ENCODE data around the gene HCRTR1. TPM values are rescaled to one million over a fixed set of nuclear protein-coding genes. Genes with fewer than 3 reads are reported as not detected.

The HCRTR1 gene
- polyA plus RNA-seq, 1 of the 3 experiments (the other 2 are of a cell fraction) = 0.03 TPM

DNA sequence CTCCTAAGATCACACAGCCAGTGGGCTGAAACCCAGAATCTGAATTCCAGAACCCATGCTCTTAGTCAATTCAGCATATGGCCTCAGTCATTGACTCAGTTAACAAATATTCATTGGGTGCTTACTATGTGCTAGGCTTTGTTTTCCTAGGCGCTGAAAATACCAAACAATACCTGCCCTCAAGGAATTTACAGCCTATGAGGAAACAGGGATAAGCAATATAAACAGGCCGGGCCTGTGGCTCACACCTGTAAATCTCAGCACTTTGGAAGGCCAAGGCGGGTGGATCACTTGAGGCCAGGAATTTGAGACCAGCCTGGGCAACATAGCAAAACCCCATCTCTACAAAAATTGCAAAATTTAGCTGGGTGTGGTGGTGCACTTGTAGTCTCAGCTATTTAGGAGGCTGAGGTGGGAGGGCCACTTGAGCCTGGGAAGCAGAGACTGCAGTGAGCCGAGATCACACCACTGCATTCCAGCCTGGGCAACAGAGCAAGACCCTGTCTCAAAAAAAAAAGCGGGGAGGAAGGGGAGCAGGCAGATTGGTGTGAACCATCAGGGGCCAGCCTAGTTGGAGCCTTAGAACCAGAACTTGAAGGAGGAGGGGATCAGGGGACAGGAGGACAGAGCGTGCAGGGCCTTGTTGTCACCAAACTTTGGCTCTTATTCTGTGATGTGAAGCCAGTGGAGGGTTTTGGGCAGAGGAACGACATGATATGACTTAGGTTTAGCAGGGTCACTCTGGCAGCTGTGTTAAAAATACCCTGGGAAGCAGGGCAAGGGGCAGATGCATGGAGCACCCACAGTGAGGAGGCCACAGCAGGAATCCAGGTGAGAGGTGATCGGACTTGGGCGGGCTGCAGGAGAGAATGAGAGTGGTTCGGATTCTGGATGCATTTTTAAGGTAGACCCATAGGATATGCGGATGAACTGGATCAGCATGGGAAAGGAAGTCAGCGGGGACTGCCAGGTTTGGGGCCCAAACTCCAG is 35.4 kb upstream of the HCRTR1 start:
- Histone ChIP-seq H3K9ac (no peak overlapping the region), H3K36me3 (replicated peaks in 1 of 2; ENCODE audit: control insufficient read depth in 1 of 2, insufficient read depth in 2 of 2, low read length in 1 of 2) (no peaks in the 10 kb centered on the region), H3K27ac (ENCODE audit: low read depth in 2 of 2, low read length in 1 of 2) (no peak overlapping the region), H3K79me2 (ENCODE audit: insufficient read depth) (no peaks in the 10 kb centered on the region), H3K9me2 (no peaks in the 10 kb centered on the region), H2AFZ (ENCODE audit: low read depth) (no peak overlapping the region), H4K20me1 (ENCODE audit: insufficient read depth) (no peaks in the 10 kb centered on the region), H3F3A (replicated peaks; ENCODE audit: insufficient read depth) (no peaks in the 10 kb centered on the region), H3K9me3 (no peaks in the 10 kb centered on the region), H3K27me3 (ENCODE audit: insufficient read depth) (no peaks in the 10 kb centered on the region), H3K4me1 (ENCODE audit: control insufficient read depth in 1 of 2, insufficient read depth in 2 of 2, low read depth in 1 of 2, low read length in 1 of 2) (peaks cover 0 to 12% of the 10 kb centered on the region in 2 experiments; a peak in 2 of 4 replicates), H3K4me3 (ENCODE audit: low read depth in 2 of 2, low read length in 1 of 2) (no peak overlapping the region), H3K4me2 (no peak overlapping the region)
- DNase-seq = no peak
- ChIA-PET POLR2A (no interaction called here), CTCF (interaction anchor here (0.7 to 2.1 kb wide), 7 partner anchors 12 to 160 kb away, joined by 3 to 5 read pairs (median 4); no protein-coding TSS in a partner anchor)
- TF ChIP-seq TCF12 (IDR thresholded peaks at IDR 0.05) = no peak
- TF ChIP-seq TAF1 (IDR thresholded peaks at IDR 0.05; ENCODE audit: borderline replicate concordance, low read depth, low read length) = no peak
- TF ChIP-seq SIN3A (IDR thresholded peaks at IDR 0.05; ENCODE audit: borderline replicate concordance, low read depth, low read length) = no peak
- TF ChIP-seq RAD21 (IDR thresholded peaks at IDR 0.05; ENCODE audit: low read length) = no peak
- no peak for TF ChIP-seq RFX5 (IDR thresholded peaks at IDR 0.05; ENCODE audit: low read length)
- no peak for TF ChIP-seq POLR2AphosphoS5 (IDR thresholded peaks at IDR 0.05; ENCODE audit: low read depth, low read length)
- TF ChIP-seq, protein P1, sequence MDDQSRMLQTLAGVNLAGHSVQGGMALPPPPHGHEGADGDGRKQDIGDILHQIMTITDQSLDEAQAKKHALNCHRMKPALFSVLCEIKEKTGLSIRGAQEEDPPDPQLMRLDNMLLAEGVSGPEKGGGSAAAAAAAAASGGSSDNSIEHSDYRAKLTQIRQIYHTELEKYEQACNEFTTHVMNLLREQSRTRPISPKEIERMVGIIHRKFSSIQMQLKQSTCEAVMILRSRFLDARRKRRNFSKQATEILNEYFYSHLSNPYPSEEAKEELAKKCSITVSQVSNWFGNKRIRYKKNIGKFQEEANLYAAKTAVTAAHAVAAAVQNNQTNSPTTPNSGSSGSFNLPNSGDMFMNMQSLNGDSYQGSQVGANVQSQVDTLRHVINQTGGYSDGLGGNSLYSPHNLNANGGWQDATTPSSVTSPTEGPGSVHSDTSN (IDR thresholded peaks at IDR 0.05) = no peak
- TF ChIP-seq ELF1 (IDR thresholded peaks at IDR 0.05) = no peak
- no peak for TF ChIP-seq JUND (IDR thresholded peaks at IDR 0.05)
- no peak for TF ChIP-seq FOXJ3 (CRISPR knock-in tag; IDR thresholded peaks at IDR 0.05)
- TF ChIP-seq, protein P2, sequence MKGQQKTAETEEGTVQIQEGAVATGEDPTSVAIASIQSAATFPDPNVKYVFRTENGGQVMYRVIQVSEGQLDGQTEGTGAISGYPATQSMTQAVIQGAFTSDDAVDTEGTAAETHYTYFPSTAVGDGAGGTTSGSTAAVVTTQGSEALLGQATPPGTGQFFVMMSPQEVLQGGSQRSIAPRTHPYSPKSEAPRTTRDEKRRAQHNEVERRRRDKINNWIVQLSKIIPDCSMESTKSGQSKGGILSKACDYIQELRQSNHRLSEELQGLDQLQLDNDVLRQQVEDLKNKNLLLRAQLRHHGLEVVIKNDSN (IDR thresholded peaks at IDR 0.05; ENCODE audit: borderline replicate concordance, low read depth) = no peak
- TF ChIP-seq, protein P3, sequence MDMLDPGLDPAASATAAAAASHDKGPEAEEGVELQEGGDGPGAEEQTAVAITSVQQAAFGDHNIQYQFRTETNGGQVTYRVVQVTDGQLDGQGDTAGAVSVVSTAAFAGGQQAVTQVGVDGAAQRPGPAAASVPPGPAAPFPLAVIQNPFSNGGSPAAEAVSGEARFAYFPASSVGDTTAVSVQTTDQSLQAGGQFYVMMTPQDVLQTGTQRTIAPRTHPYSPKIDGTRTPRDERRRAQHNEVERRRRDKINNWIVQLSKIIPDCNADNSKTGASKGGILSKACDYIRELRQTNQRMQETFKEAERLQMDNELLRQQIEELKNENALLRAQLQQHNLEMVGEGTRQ (IDR thresholded peaks at IDR 0.05; ENCODE audit: borderline replicate concordance, low read depth, low read length) = no peak
- TF ChIP-seq GATA2 (CRISPR knock-in tag; IDR thresholded peaks at IDR 0.05) = no peak
- no peak for TF ChIP-seq CHD2 (IDR thresholded peaks at IDR 0.05; ENCODE audit: low read length, partially characterized antibody)
- no peak for TF ChIP-seq EP300 (IDR thresholded peaks at IDR 0.05; ENCODE audit: borderline replicate concordance in 1 of 2, low read depth in 1 of 2, low read length in 1 of 2)
- no peak for TF ChIP-seq RXRA (IDR thresholded peaks at IDR 0.05; ENCODE audit: borderline replicate concordance, low read depth)
- no peak for TF ChIP-seq REST (IDR thresholded peaks at IDR 0.05; ENCODE audit: low read depth, low read length)
- TF ChIP-seq GABPA (IDR thresholded peaks at IDR 0.05; ENCODE audit: low read depth) = no peak
- TF ChIP-seq EZH2phosphoT487 (IDR thresholded peaks at IDR 0.05; ENCODE audit: borderline replicate concordance, low read depth) = no peak
- WGBS (ENCODE audit: low lambda C conversion rate) = 89% methylated on average over 12 of the region's 12 CpGs
